AG09309 (cell line): ENCODE results near the gene HOXC9.

Source experiments
- DNase-seq: peaks from one replicate; pipeline ENCODE4 v3.0.0-alpha.2; 2010; ENCODE audit warnings: low read depth
- H3K4me3 ChIP-seq: 2 replicates; pipeline ENCODE4 v1.5.1; 2011; ENCODE audit warnings: mild to moderate bottlenecking, low read depth, low read length, moderate library complexity; ENCODE audit not compliant: control insufficient read depth
- CTCF ChIP-seq: IDR thresholded peaks from 2 replicates; pipeline ENCODE4 v1.5.1; 2011; ENCODE audit warnings: mild to moderate bottlenecking, low read depth, low read length, inconsistent platforms; ENCODE audit not compliant: insufficient read depth, control insufficient read depth; ENCODE audit errors: missing control alignments

The HOXC9 gene

GRCh38 chr12:54007538-54008259, 7.7 kb downstream of the HOXC9 start:
- no peak for TF ChIP-seq CTCF
- H3K4me3 ChIP-seq = no peak overlapping the region
- no peak for DNase-seq

GRCh38 chr12:54008260-54008552, 8.2 kb downstream of the HOXC9 start:
- DNase-seq = no peak
- TF ChIP-seq CTCF = no peak
- no peak overlapping the region for H3K4me3 ChIP-seq

- no peak for DNase-seq
- peak overlapping the region; percentile 46 for H3K4me3 ChIP-seq
- no peak for TF ChIP-seq CTCF
Measured at GRCh38 chr12:54009171-54010052, 9.5 kb downstream of the HOXC9 start.

GRCh38 chr12:54010053-54010971, 10.4 kb downstream of the HOXC9 start:
- peak overlapping the region; percentile 46 for H3K4me3 ChIP-seq

GRCh38 chr12:54010972-54011664, 11.2 kb downstream of the HOXC9 start:
- H3K4me3 ChIP-seq = no peak overlapping the region
- no peak for DNase-seq
- TF ChIP-seq CTCF = no peak

More at GRCh38 chr12:54010053-54010971, 10.4 kb downstream of the HOXC9 start:
- DNase-seq = no peak
- TF ChIP-seq CTCF = no peak
